GM18505 (cell line): ENCODE measurements around the gene MS4A18.
A peak's percentile ranks its signal among the peaks of the same experiment; 100 is the strongest.

Experiments
- ATAC-seq: cut with Tn5 transposase; IDR thresholded peaks from one replicate; pipeline ENCODE4 v1.9.1; 2021; ENCODE audit not compliant: unreplicated experiment
- POLR2A ChIP-seq: IDR thresholded peaks from 4 replicates; pipeline ENCODE4 v1.6.1; 2011; ENCODE audit warnings: borderline replicate concordance; ENCODE audit not compliant: insufficient read depth, insufficient read length; ENCODE audit errors: extremely low read depth

Gene MS4A18

GRCh38 chr11:60766547-60766946 is 42.0 kb downstream of the MS4A18 start:
- no peak for ATAC-seq
- no peak for TF ChIP-seq POLR2A

- no peak for TF ChIP-seq POLR2A
- no peak for ATAC-seq
These were observed 42.9 kb downstream of the MS4A18 start for GRCh38 chr11:60767388-60767811.

GRCh38 chr11:60768202-60768601 is 43.7 kb downstream of the MS4A18 start:
- no peak for ATAC-seq
- no peak for TF ChIP-seq POLR2A

GRCh38 chr11:60769273-60769672 is 44.8 kb downstream of the MS4A18 start:
- no peak for TF ChIP-seq POLR2A
- no peak for ATAC-seq

GRCh38 chr11:60769811-60770210 is 45.3 kb downstream of the MS4A18 start:
- no peak for ATAC-seq
- no peak for TF ChIP-seq POLR2A

- TF ChIP-seq POLR2A: no peak
- no peak for ATAC-seq
These were observed 46.6 kb downstream of the MS4A18 start for GRCh38 chr11:60771146-60771545.

GRCh38 chr11:60771879-60772525 is 47.5 kb downstream of the MS4A18 start:
- no peak for ATAC-seq
- TF ChIP-seq POLR2A: no peak

GRCh38 chr11:60772666-60773065 is 48.1 kb downstream of the MS4A18 start:
- ATAC-seq: no peak
- TF ChIP-seq POLR2A: no peak

GRCh38 chr11:60774726-60775125 is 50.2 kb downstream of the MS4A18 start:
- no peak for TF ChIP-seq POLR2A
- ATAC-seq: no peak

GRCh38 chr11:60775420-60775961 is 51.0 kb downstream of the MS4A18 start:
- ATAC-seq: peak; percentile 65
- TF ChIP-seq POLR2A: no peak

GRCh38 chr11:60776167-60776566 is 51.6 kb downstream of the MS4A18 start:
- no peak for TF ChIP-seq POLR2A

GRCh38 chr11:60777106-60777505 is 52.6 kb downstream of the MS4A18 start:
- no peak for ATAC-seq

More at GRCh38 chr11:60776167-60776566, 51.6 kb downstream of the MS4A18 start:
- ATAC-seq: no peak

GRCh38 chr11:60777572-60777971 is 53.1 kb downstream of the MS4A18 start:
- no peak for ATAC-seq
- TF ChIP-seq POLR2A: no peak

More at GRCh38 chr11:60777106-60777505, 52.6 kb downstream of the MS4A18 start:
- no peak for TF ChIP-seq POLR2A

GRCh38 chr11:60780065-60780464 is 55.5 kb downstream of the MS4A18 start:
- no peak for ATAC-seq
- TF ChIP-seq POLR2A: no peak
